ENCODE data around the gene INPP4A.

- no peak for TF ChIP-seq POLR2A (IDR thresholded peaks at IDR 0.05; ENCODE audit: low read depth, low read length)
- TF ChIP-seq ATF3 (IDR thresholded peaks at IDR 0.05; ENCODE audit: borderline replicate concordance, extremely low read depth, low read depth, low read length) = no peak
- no peak for TF ChIP-seq MAX (IDR thresholded peaks at IDR 0.05; ENCODE audit: low read depth, low read length)
- TF ChIP-seq E2F8 (IDR thresholded peaks at IDR 0.05; ENCODE audit: low read depth, partially characterized antibody) = no peak
- no peak for TF ChIP-seq CTCF (IDR thresholded peaks at IDR 0.05 in 2 of 3, conservative IDR thresholded peaks at IDR 0.05 in 1 of 3; ENCODE audit: control insufficient read depth in 2 of 3, extremely low read depth in 1 of 3, insufficient read depth in 1 of 3, low read depth in 3 of 3, low read length in 3 of 3)
- TF ChIP-seq CHD4 (IDR thresholded peaks at IDR 0.05) = no peak
- TF ChIP-seq SREBF2 (IDR thresholded peaks at IDR 0.05; ENCODE audit: low read length) = no peak
- TF ChIP-seq SMARCA5 (IDR thresholded peaks at IDR 0.05) = no peak
- no peak for TF ChIP-seq REST (IDR thresholded peaks at IDR 0.05; ENCODE audit: low read depth, low read length)
- TF ChIP-seq RFX5 (IDR thresholded peaks at IDR 0.05; ENCODE audit: low read depth, low read length) = no peak
- no peak for TF ChIP-seq EZH2 (IDR thresholded peaks at IDR 0.05; ENCODE audit: borderline replicate concordance, control insufficient read depth, low read depth, low read length)
- TF ChIP-seq RAD21 (IDR thresholded peaks at IDR 0.05; ENCODE audit: insufficient read depth, low read depth, low read length) = no peak
These were observed 117.4 kb downstream of the INPP4A start for GRCh38 chr2:98561902-98562695.

Measured in GM12878 (cell line).